Dermis microvascular lymphatic vessel endothelial cell (primary cell): Measurements from ENCODE around the gene KLRF2. TPM values are rescaled to one million over a fixed set of nuclear protein-coding genes. Genes with fewer than 3 reads are reported as not detected.
A peak's percentile ranks its signal among the peaks of the same experiment; 100 is the strongest.

ENCODE experiments used
- DNase-seq, 2 donors: peaks; one replicate each; pipeline versions ENCODE4 v3.0.0 to v3.0.0-alpha.2; 2010; ENCODE audit warnings: low read depth in 2 of 2
- total RNA-seq: library from RNA; depleted of rRNA; stranded (reverse); fragments of >200 nt; gene quantifications from 2 replicates; pipeline ENCODE4 v1.2.1, GENCODE V29; 2014

Gene KLRF2
- total RNA-seq, 1 donor from 2014 or later: not detected

DNA sequence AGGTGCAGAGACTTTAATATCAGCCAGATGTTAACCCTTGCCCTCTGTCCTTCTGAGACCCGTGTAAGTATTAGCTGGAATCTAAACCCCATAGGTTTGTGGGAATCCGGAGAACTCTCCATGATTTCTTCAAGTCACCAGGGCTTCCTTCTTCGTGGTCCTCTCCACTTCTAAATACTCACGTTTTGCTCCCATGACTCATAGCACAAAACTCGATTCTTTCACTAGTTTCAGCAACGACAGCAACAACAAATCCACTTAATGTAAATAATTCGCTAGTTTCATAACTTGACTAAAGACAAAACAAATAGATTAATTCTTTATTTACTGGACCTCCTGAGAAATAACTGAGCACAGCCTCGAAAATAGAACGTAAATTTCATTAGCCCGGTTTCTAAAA is 55.3 kb downstream of the KLRF2 start:
- DNase-seq: no peak

- peak in 1 of 2 donors; percentile 5 for DNase-seq
These were observed 59.1 kb downstream of the KLRF2 start for GRCh38 chr12:9940375-9940774.

GRCh38 chr12:9941838-9942237 is 60.5 kb downstream of the KLRF2 start:
- no peak for DNase-seq

- no peak for DNase-seq
These were observed 62.0 kb downstream of the KLRF2 start for GRCh38 chr12:9943240-9943639.

GRCh38 chr12:9944391-9944790 is 63.1 kb downstream of the KLRF2 start:
- no peak for DNase-seq

Other genes with a start within 250 kb of the KLRF2 start
- gene CLEC2D, start 211.8 kb upstream of the KLRF2 start, total RNA-seq: 0.64 and 0.89 TPM in 2 replicates
- not detected in 2 replicates for gene CLECL1, start 148.4 kb upstream of the KLRF2 start, total RNA-seq
- 0.39 and 1.3 TPM in 2 replicates for gene CD69, start 120.6 kb upstream of the KLRF2 start, total RNA-seq
- gene KLRF1, start 54.0 kb upstream of the KLRF2 start, total RNA-seq: not detected in 2 replicates
- 45.4 and 53.5 TPM in 2 replicates for gene CLEC2B, start 12.1 kb upstream of the KLRF2 start, total RNA-seq
- not detected in 2 replicates for gene CLEC2A, start 50.9 kb downstream of the KLRF2 start, total RNA-seq
- gene CLEC12A, start 89.9 kb downstream of the KLRF2 start, total RNA-seq: not detected in 2 replicates
- not detected in 2 replicates for gene CLEC1B, start 117.6 kb downstream of the KLRF2 start, total RNA-seq
- not detected in 2 replicates for gene CLEC12B, start 129.1 kb downstream of the KLRF2 start, total RNA-seq
- gene CLEC9A, start 149.2 kb downstream of the KLRF2 start, total RNA-seq: not detected in 2 replicates
- gene CLEC1A, start 217.5 kb downstream of the KLRF2 start, total RNA-seq: 12.1 and 14.9 TPM in 2 replicates
- gene CLEC7A, start 248.7 kb downstream of the KLRF2 start, total RNA-seq: 0.25 and 0.26 TPM in 2 replicates